DLD1 (cell line): Measurements from ENCODE around the gene ANKLE2.
"Not testable (repeated sequence)": the region's sequence is repeated elsewhere in the genome, so short reads cannot be mapped to it uniquely, and the experiment has no call there.

Source experiments
- in situ Hi-C: cut with HindIII; loops from 2 replicates; pipeline ENCODE4 v1.10.0; 2017; ENCODE audit warnings: low sequenced_read_pairs

ANKLE2 gene

DNA sequence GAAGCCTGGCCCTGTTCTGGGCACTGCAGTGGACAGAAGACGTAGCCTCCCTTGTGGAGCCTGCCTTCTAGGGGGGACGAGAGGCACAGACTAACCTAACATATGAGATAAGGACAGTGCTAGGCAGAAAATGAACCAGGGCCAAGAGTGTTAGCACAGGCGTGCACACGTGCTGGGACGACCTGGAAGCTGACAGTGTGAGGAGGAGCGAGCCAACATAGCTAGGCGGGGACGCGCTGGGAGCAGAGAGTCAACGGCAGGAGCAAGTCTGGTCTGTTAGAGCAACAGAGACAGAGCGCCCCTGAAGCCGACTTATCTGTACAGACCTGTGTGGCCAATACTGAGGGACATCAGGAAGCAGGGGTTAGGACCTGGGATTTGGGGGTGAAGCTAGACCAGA lies 66.2 kb downstream of the ANKLE2 start:
- in situ Hi-C loops, result no loop called here

GRCh38 chr12:132694888-132695287 lies 66.7 kb downstream of the ANKLE2 start:
- in situ Hi-C loops, result not testable (repeated sequence)

DNA sequence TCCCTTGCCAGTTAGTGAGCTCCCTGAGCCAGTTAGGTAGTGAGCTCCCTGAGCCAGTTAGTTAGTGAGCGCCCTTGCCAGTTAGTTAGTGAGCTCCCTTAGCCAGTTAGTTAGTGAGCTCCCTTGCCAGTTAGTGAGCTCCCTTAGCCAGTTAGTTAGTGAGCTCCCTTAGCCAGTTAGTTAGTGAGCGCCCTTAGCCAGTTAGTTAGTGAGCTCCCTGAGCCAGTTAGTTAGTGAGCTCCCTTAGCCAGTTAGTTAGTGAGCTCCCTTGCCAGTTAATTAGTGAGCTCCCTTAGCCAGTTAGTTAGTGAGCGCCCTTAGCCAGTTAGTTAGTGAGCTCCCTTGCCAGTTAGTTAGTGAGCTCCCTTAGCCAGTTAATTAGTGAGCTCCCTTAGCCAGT lies 69.6 kb downstream of the ANKLE2 start:
- in situ Hi-C loops, result not testable (repeated sequence)

DNA sequence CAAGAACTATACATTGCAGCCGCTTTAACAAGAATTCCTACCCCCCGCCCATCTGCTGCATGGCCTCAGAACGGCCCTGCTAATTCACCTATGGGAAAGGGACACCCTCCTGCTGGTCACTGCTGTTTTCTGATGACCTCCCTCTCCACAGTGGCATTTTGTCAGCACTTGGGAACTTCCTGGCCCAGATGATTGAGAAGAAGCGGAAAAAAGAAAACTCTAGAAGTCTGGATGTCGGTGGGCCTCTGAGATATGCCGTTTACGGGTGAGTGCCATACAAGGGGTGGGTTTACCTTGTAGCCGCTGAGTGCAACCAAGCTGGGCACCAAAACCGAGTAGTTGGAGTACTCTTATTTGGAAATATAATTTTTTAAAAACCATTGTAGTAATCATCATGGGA lies 71.5 kb downstream of the ANKLE2 start:
- in situ Hi-C loops, result no loop called here

GRCh38 chr12:132689227-132689626 lies 72.4 kb downstream of the ANKLE2 start:
- in situ Hi-C loops, result no loop called here

GRCh38 chr12:132687211-132688164 lies 74.1 kb downstream of the ANKLE2 start, which contains the start of the genes POLE and PXMP2:
Gene POLE, minus strand, starts transcription at chr12:132687342. Its CDS starts 27 bp downstream, at chr12:132687315.
Gene PXMP2, plus strand, starts transcription at chr12:132687587. Its CDS starts 84 bp downstream, at chr12:132687671.
- in situ Hi-C loops, result no loop called here

- in situ Hi-C loops, result no loop called here
These were observed 74.8 kb downstream of the ANKLE2 start for GRCh38 chr12:132686825-132687210.

DNA sequence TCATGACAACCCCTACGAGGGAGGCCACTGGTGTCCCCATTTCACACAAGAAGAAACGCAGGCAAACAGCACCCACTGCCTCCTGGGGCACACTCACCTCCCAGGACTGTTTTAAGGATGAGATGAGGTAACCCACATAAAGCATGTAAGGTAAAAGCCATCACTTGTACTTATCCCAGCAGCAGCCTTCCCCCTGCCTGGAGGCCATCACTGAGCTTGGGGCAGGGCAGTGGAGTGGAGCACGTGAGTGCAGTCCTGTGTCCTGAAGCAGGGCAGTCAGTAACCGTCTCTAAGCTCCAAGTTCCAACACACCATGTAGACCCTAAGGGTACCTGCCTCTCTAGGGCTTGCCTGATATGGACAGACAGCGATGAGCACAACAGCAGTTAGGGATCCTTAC lies 76.2 kb downstream of the ANKLE2 start:
- in situ Hi-C loops, result no loop called here

GRCh38 chr12:132677492-132677891 lies 84.1 kb downstream of the ANKLE2 start:
- in situ Hi-C loops, result no loop called here

DNA sequence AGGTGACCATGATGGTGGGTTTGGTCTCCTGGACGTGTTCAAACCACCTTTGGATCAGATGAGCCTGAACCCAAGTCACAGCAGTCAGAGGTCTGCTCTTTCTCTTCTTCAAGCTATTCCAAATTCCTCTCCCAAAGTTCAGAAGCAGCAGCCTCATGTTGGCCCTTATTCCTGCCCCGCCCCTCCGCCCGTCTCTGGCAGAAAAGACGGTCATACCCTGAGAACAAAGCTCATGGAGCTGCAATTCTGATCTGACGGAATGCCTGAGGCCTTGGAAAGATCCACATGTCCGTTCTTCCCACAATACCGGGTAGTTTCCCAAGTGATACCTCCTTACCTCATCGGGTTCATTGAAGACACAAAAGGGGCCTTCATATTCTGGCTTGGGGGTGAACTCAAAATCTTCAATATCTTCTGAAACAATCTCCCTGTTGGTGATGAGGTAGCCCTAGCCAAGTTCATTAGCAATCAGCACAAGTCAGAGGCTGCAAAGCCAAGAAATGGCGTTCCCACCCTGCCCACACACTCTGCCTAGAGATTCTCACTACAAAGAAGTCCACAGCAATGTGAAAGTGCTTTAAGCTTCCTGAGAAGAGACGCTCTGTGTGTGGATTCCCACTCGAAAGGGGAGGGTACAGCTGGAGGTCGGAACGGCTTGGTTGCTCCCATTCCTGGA lies 85.7 kb downstream of the ANKLE2 start:
- in situ Hi-C loops, result no loop called here
